Measurements from ENCODE around the gene SLC5A1.
"Not testable (repeated sequence)": the region's sequence is repeated elsewhere in the genome, so short reads cannot be mapped to it uniquely, and the experiment has no call there.

The SLC5A1 gene

GRCh38 chr22:32144496-32145274, 101.6 kb downstream of the SLC5A1 start:
- no peak for DNase-seq (ENCODE audit: low spot score)

GRCh38 chr22:32147128-32147527, 104.1 kb downstream of the SLC5A1 start:
- not testable (repeated sequence) for DNase-seq (ENCODE audit: low spot score)

- DNase-seq (ENCODE audit: low spot score), result not testable (repeated sequence)
These were observed 105.3 kb downstream of the SLC5A1 start for GRCh38 chr22:32148372-32148771.

- DNase-seq (ENCODE audit: low spot score), result not testable (repeated sequence)
These were observed 107.6 kb downstream of the SLC5A1 start for GRCh38 chr22:32150647-32151046.

- DNase-seq (ENCODE audit: low spot score), result not testable (repeated sequence)
These were observed 108.6 kb downstream of the SLC5A1 start for GRCh38 chr22:32151641-32152040.

- DNase-seq (ENCODE audit: low spot score), result not testable (repeated sequence)
These were observed 111.7 kb downstream of the SLC5A1 start for GRCh38 chr22:32154727-32155126.

GRCh38 chr22:32157632-32158031, 114.6 kb downstream of the SLC5A1 start:
- not testable (repeated sequence) for DNase-seq (ENCODE audit: low spot score)

- DNase-seq (ENCODE audit: low spot score), result no peak
These were observed 115.9 kb downstream of the SLC5A1 start, which contains the start of gene C22orf42 for GRCh38 chr22:32158712-32159533. TSS of gene C22orf42 (minus strand) at chr22:32159303. CDS start at chr22:32159215, 88 bp downstream.

- DNase-seq (ENCODE audit: low spot score), result not testable (repeated sequence)
These were observed 117.3 kb downstream of the SLC5A1 start for GRCh38 chr22:32160411-32160810.

Measured in LoVo (cell line).